Colonic mucosa (tissue), 4 donors: Measurements from ENCODE around the gene FILIP1L. TPM values are rescaled to one million over a fixed set of nuclear protein-coding genes. Genes with fewer than 3 reads are reported as not detected.

Source experiments
- DNase-seq: peaks from one replicate; pipeline ENCODE4 v3.0.0-alpha.2; 2020
- H3K27ac ChIP-seq: fragments of 200-600 bp; one replicate; pipeline ENCODE4 v1.8.0; 2021
- H3K27me3 ChIP-seq: fragments of 200-600 bp; one replicate; pipeline ENCODE4 v1.8.0; 2021
- H3K36me3 ChIP-seq: fragments of 200-600 bp; one replicate; pipeline ENCODE4 v1.8.0; 2021
- H3K4me1 ChIP-seq: fragments of 200-600 bp; one replicate; pipeline ENCODE4 v1.8.0; 2021; ENCODE audit warnings: mild to moderate bottlenecking
- H3K4me3 ChIP-seq: fragments of 200-600 bp; one replicate; pipeline ENCODE4 v1.8.0; 2021
- H3K9ac ChIP-seq, 2 donors: one replicate each; pipeline ENCODE4 v1.7.0; 2013; ENCODE audit warnings: control low read depth in 2 of 2, low read depth in 2 of 2, low read length in 2 of 2
- H3K9me3 ChIP-seq: fragments of 200-600 bp; one replicate; pipeline ENCODE4 v1.8.0; 2021
- CTCF ChIP-seq: fragments of 200-600 bp; IDR thresholded peaks from one replicate; pipeline ENCODE4 v1.8.0; 2022; ENCODE audit warnings: antibody characterized with exemption, mild to moderate bottlenecking
- intact Hi-C: fragments of 100-400 bp; cut with DNase I; formaldehyde crosslinking; loops from one replicate; pipeline ENCODE4 v1.14.1; 2022
- total RNA-seq, 2 donors: library from RNA; stranded (reverse); fragmentation: NEBNext Ultra II Directional in 1 of 2; extraction: Animal tissue kit (Norgen Biotek cat#: 25700) in 1 of 2; gene quantifications; one replicate each; pipeline ENCODE4 v1.2.1, GENCODE V29; 2021
- donor health status: healthy.
- donor health status: DM: no; HTN: no; CAD: no.
- donor health status: DM: no; HTN: no; CAD: no.

The FILIP1L gene
- total RNA-seq, 2 donors from 2014 or later, result 3.7 to 29.0 TPM

GRCh38 chr3:99920481-99921376 is 193.6 kb downstream of the FILIP1L start:
- intact Hi-C loops, result no loop called here
- H3K4me1 ChIP-seq, result peaks cover 6% of the 10 kb centered on the region
- H3K27ac ChIP-seq, result peak overlapping the region; percentile 58
- no peaks in the 10 kb centered on the region for H3K36me3 ChIP-seq
- no peak for TF ChIP-seq CTCF
- H3K9ac ChIP-seq, result peak overlapping the region in 1 of 2 donors; percentile 49
- no peak overlapping the region for H3K4me3 ChIP-seq
- no peaks in the 10 kb centered on the region for H3K9me3 ChIP-seq
- DNase-seq, result peak; percentile 83
- H3K27me3 ChIP-seq, result no peaks in the 10 kb centered on the region

- H3K36me3 ChIP-seq, result no peaks in the 10 kb centered on the region
- peak; percentile 32 for DNase-seq
- intact Hi-C loops, result no loop called here
- H3K9me3 ChIP-seq, result no peaks in the 10 kb centered on the region
- TF ChIP-seq CTCF, result no peak
- peak overlapping the region; percentile 58 for H3K27ac ChIP-seq
- H3K4me1 ChIP-seq, result peaks cover 4% of the 10 kb centered on the region
- H3K27me3 ChIP-seq, result no peaks in the 10 kb centered on the region
- H3K4me3 ChIP-seq, result no peak overlapping the region
- no peak overlapping the region for H3K9ac ChIP-seq
Measured at GRCh38 chr3:99919694-99920093, 194.6 kb downstream of the FILIP1L start.

GRCh38 chr3:99918715-99919114 is 195.6 kb downstream of the FILIP1L start:
- H3K4me3 ChIP-seq, result no peak overlapping the region
- intact Hi-C loops, result no loop called here
- H3K36me3 ChIP-seq, result no peaks in the 10 kb centered on the region
- H3K9ac ChIP-seq, result no peak overlapping the region
- no peak overlapping the region for H3K27ac ChIP-seq
- peaks cover 4% of the 10 kb centered on the region for H3K4me1 ChIP-seq
- no peak for DNase-seq
- no peaks in the 10 kb centered on the region for H3K9me3 ChIP-seq
- H3K27me3 ChIP-seq, result no peaks in the 10 kb centered on the region
- no peak for TF ChIP-seq CTCF

- no peak for TF ChIP-seq CTCF
- H3K36me3 ChIP-seq, result no peaks in the 10 kb centered on the region
- DNase-seq, result no peak
- no peak overlapping the region for H3K9ac ChIP-seq
- no peaks in the 10 kb centered on the region for H3K9me3 ChIP-seq
- H3K4me3 ChIP-seq, result no peak overlapping the region
- H3K27ac ChIP-seq, result no peak overlapping the region
- peaks cover 4% of the 10 kb centered on the region for H3K4me1 ChIP-seq
- intact Hi-C loops, result no loop called here
- no peaks in the 10 kb centered on the region for H3K27me3 ChIP-seq
Measured at GRCh38 chr3:99915906-99916432, 198.3 kb downstream of the FILIP1L start.

- TF ChIP-seq CTCF, result no peak
- no peak overlapping the region for H3K4me3 ChIP-seq
- no peak for DNase-seq
- intact Hi-C loops, result no loop called here
- H3K4me1 ChIP-seq, result no peaks in the 10 kb centered on the region
- no peaks in the 10 kb centered on the region for H3K27me3 ChIP-seq
- no peaks in the 10 kb centered on the region for H3K9me3 ChIP-seq
- H3K36me3 ChIP-seq, result no peaks in the 10 kb centered on the region
- H3K9ac ChIP-seq, result no peak overlapping the region
- H3K27ac ChIP-seq, result no peak overlapping the region
Measured at GRCh38 chr3:99911433-99911832, 202.9 kb downstream of the FILIP1L start.
